ENCODE measurements around the gene NFKB1. TPM values are rescaled to one million over a fixed set of nuclear protein-coding genes. Genes with fewer than 3 reads are reported as not detected.

NFKB1 gene
- total RNA-seq, 1 donor from 2014 or later, result 25.1 TPM

DNA sequence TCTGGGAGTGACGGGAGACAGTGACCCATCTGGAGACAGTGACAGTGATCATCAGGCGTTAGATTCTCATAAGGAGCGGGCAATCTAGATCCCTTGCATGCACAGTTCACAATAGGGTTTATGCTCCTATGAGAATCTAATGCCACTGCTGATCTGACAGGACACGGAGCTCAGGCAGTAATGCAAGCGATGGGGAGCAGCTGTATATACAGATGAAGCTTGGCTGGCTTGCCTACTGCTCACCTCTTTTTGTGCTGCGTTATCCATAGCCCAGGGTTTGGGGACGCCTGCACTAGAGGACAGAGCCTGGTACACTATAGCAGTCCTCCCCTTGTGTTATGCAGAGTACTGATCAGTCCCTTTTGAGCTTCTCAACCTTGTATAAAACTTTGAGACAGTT lies 23.5 kb downstream of the NFKB1 start:
- no peak for TF ChIP-seq CTCF (IDR thresholded peaks at IDR 0.05; ENCODE audit: unreplicated experiment)
- Mint-ChIP-seq H3K27ac (no peak overlapping the region), H3K4me1 (ENCODE audit: low read depth) (peaks cover 5% of the 10 kb centered on the region), H3K9me3 (ENCODE audit: low read depth) (no peaks in the 10 kb centered on the region), H3K36me3 (ENCODE audit: insufficient read depth) (no peaks in the 10 kb centered on the region), H3K27me3 (no peaks in the 10 kb centered on the region), H3K4me3 (ENCODE audit: low read depth) (no peak overlapping the region)
- no peak for DNase-seq (ENCODE audit: low spot score, unreplicated experiment)

- no peak for DNase-seq (ENCODE audit: low spot score, unreplicated experiment)
Observed at GRCh38 chr4:102525097-102525496, 23.9 kb downstream of the NFKB1 start.

DNA sequence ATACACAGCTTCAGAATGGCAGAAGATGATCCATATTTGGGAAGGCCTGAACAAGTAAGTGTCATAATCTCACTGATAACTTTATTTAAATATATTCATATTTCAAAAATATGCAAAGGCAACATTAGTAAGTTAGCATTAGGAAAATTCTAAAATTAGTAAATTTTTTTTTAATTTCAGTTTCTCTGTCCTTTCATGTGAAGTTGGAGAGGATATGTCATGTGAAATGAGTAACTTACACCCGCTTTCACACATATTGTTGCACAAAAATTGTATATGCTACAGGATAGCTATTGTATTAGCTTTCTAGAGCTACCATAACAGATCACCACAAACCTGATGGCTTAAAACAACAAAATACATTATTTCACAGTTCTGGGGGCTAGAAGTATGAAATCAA lies 24.3 kb downstream of the NFKB1 start:
- Mint-ChIP-seq H3K4me3 (ENCODE audit: low read depth) (no peak overlapping the region), H3K4me1 (ENCODE audit: low read depth) (peaks cover 2% of the 10 kb centered on the region), H3K9me3 (ENCODE audit: low read depth) (no peaks in the 10 kb centered on the region), H3K27ac (no peak overlapping the region), H3K36me3 (ENCODE audit: insufficient read depth) (no peaks in the 10 kb centered on the region), H3K27me3 (no peaks in the 10 kb centered on the region)
- no peak for TF ChIP-seq CTCF (IDR thresholded peaks at IDR 0.05; ENCODE audit: unreplicated experiment)
- DNase-seq (ENCODE audit: low spot score, unreplicated experiment), result no peak

More at GRCh38 chr4:102525097-102525496, 23.9 kb downstream of the NFKB1 start:
- H3K4me1 Mint-ChIP-seq (ENCODE audit: low read depth), result peaks cover 5% of the 10 kb centered on the region
- no peak overlapping the region for H3K27ac Mint-ChIP-seq
- no peaks in the 10 kb centered on the region for H3K27me3 Mint-ChIP-seq
- no peak overlapping the region for H3K4me3 Mint-ChIP-seq (ENCODE audit: low read depth)
- no peak for TF ChIP-seq CTCF (IDR thresholded peaks at IDR 0.05; ENCODE audit: unreplicated experiment)
- no peaks in the 10 kb centered on the region for H3K9me3 Mint-ChIP-seq (ENCODE audit: low read depth)
- no peaks in the 10 kb centered on the region for H3K36me3 Mint-ChIP-seq (ENCODE audit: insufficient read depth)

DNA sequence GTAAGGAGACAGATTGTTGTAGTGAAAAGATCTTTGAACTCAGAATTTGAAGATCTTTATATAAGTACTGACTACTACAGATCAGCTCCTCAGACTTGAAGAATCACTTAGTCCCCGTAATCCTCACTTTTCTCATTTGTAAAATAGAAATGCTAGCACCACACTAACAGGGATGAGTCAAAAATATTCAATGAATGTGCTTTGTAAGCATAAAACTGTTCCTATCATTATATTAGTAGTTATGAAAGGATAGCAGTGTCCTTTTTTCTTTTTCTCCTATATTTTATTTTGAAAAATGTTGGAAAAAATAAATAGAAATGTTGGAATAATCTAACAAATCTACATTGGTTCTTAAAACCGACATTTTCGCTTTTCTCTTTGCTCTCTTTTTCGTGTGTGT lies 25.4 kb downstream of the NFKB1 start:
- TF ChIP-seq CTCF (IDR thresholded peaks at IDR 0.05; ENCODE audit: unreplicated experiment), result no peak
- Mint-ChIP-seq H3K9me3 (ENCODE audit: low read depth) (no peaks in the 10 kb centered on the region), H3K4me1 (ENCODE audit: low read depth) (peaks cover 2% of the 10 kb centered on the region), H3K36me3 (ENCODE audit: insufficient read depth) (no peaks in the 10 kb centered on the region), H3K27me3 (no peaks in the 10 kb centered on the region), H3K27ac (no peak overlapping the region), H3K4me3 (ENCODE audit: low read depth) (no peak overlapping the region)
- no peak for DNase-seq (ENCODE audit: low spot score, unreplicated experiment)

GRCh38 chr4:102527695-102528283 lies 26.6 kb downstream of the NFKB1 start:
- Mint-ChIP-seq H3K9me3 (ENCODE audit: low read depth) (no peaks in the 10 kb centered on the region), H3K36me3 (ENCODE audit: insufficient read depth) (no peaks in the 10 kb centered on the region), H3K4me1 (ENCODE audit: low read depth) (peaks cover 2% of the 10 kb centered on the region), H3K27me3 (no peaks in the 10 kb centered on the region), H3K27ac (no peak overlapping the region), H3K4me3 (ENCODE audit: low read depth) (no peak overlapping the region)
- no peak for DNase-seq (ENCODE audit: low spot score, unreplicated experiment)
- no peak for TF ChIP-seq CTCF (IDR thresholded peaks at IDR 0.05; ENCODE audit: unreplicated experiment)

Measured in progenitor cell of endocrine pancreas (in vitro differentiated cells).